ENCODE measurements around the gene CCDC85C.

Gene CCDC85C

GRCh38 chr14:99484106-99484505 is 119.9 kb downstream of the CCDC85C start:
- no peak for TF ChIP-seq ZFX (IDR thresholded peaks at IDR 0.05; ENCODE audit: borderline replicate concordance)
- no peak for TF ChIP-seq CTCF (IDR thresholded peaks at IDR 0.05)
- no peak overlapping the region for H3K27ac ChIP-seq

GRCh38 chr14:99481745-99482099 is 122.3 kb downstream of the CCDC85C start:
- peak overlapping the region; percentile 81 for H3K27ac ChIP-seq
- TF ChIP-seq CTCF (IDR thresholded peaks at IDR 0.05) = no peak
- TF ChIP-seq ZFX (IDR thresholded peaks at IDR 0.05; ENCODE audit: borderline replicate concordance) = no peak

GRCh38 chr14:99480917-99481744 is 122.9 kb downstream of the CCDC85C start, which contains the start of gene CCNK:
Gene CCNK (plus strand): TSS chr14:99481409. CDS start chr14:99492678, 11,269 bp downstream.
- no peak for TF ChIP-seq CTCF (IDR thresholded peaks at IDR 0.05)
- no peak for TF ChIP-seq ZFX (IDR thresholded peaks at IDR 0.05; ENCODE audit: borderline replicate concordance)
- H3K27ac ChIP-seq = peak within 1 kb of the TSS; percentile 81

- H3K27ac ChIP-seq = peak within 1 kb of the TSS; percentile 81
- TF ChIP-seq ZFX (IDR thresholded peaks at IDR 0.05; ENCODE audit: borderline replicate concordance) (no peak), CTCF (IDR thresholded peaks at IDR 0.05) (no peak)
Observed at GRCh38 chr14:99479906-99480869, 123.8 kb downstream of the CCDC85C start, which contains the start of gene SETD3. Gene SETD3 (minus strand): TSS chr14:99480859. CDS start chr14:99465805, 15,054 bp downstream.

- H3K27ac ChIP-seq = peak overlapping the region; percentile 81
Observed at GRCh38 chr14:99479160-99479905, 124.7 kb downstream of the CCDC85C start.

More at GRCh38 chr14:99479160-99479905, 124.7 kb downstream of the CCDC85C start:
- TF ChIP-seq CTCF (IDR thresholded peaks at IDR 0.05) (no peak), ZFX (IDR thresholded peaks at IDR 0.05; ENCODE audit: borderline replicate concordance) (no peak)
